OCI-LY7 (cell line): ENCODE measurements around the gene UBXN6.

Experiments
- CTCF ChIP-seq: fragments of 200-600 bp; sonication (generic); conservative IDR thresholded peaks from 2 replicates; pipeline ENCODE4 v1.5.1; 2014; ENCODE audit warnings: mild to moderate bottlenecking, antibody characterized with exemption, low read length, moderate library complexity, mixed read lengths
- EZH2phosphoT487 ChIP-seq: fragments of 200-600 bp; sonication (generic); IDR thresholded peaks from 2 replicates; pipeline ENCODE4 v1.6.1; 2018; ENCODE audit warnings: low read depth, borderline replicate concordance, mild to moderate bottlenecking, mixed run types, antibody characterized with exemption, low read length, moderate library complexity, mixed read lengths

GRCh38 chr19:4405977-4406376 is 51.6 kb downstream of the UBXN6 start:
- no peak for TF ChIP-seq CTCF
- TF ChIP-seq EZH2phosphoT487, result no peak
